Stomach (tissue), 9 donors: ENCODE results near the gene POLR3B. TPM values are rescaled to one million over a fixed set of nuclear protein-coding genes. Genes with fewer than 3 reads are reported as not detected.

Experiments
- DNase-seq, 2 donors: peaks; one replicate each; pipeline versions ENCODE4 v3.0.0 to v3.0.0-alpha.2; 2013 to 2019
- H3K27ac ChIP-seq, 5 donors: fragments of 200-600 bp in 4 of 5; sonication (generic) in 4 of 5; one replicate each; pipeline ENCODE4 v1.5.1; 2013 to 2019; ENCODE audit warnings: mild to moderate bottlenecking in 1 of 5, moderate library complexity in 1 of 5
- H3K27me3 ChIP-seq, 3 donors: fragments of 200-600 bp; sonication (generic); one replicate each; pipeline ENCODE4 v1.5.1; 2017 to 2019; ENCODE audit warnings: mixed run types in 1 of 3
- H3K36me3 ChIP-seq, 4 donors: fragments of 200-600 bp; sonication (generic); 1 replicate in 3 of 4; 2 replicates in 1 of 4; pipeline ENCODE4 v1.5.1; 2016 to 2019
- H3K4me1 ChIP-seq, 4 donors: fragments of 200-600 bp; sonication (generic); one replicate each; pipeline ENCODE4 v1.5.1; 2016 to 2019
- H3K4me3 ChIP-seq, 4 donors: fragments of 200-600 bp; sonication (generic) in 3 of 4; one replicate each; pipeline ENCODE4 v1.5.1; 2016 to 2019; ENCODE audit warnings: mild to moderate bottlenecking in 1 of 4
- H3K9me3 ChIP-seq, 4 donors: fragments of 200-600 bp; sonication (generic); one replicate each; pipeline ENCODE4 v1.5.1; 2016 to 2019
- CTCF ChIP-seq, 7 experiments: fragments of 450-650 bp in 4 of 7; fragments of 200-600 bp in 3 of 7; sonication (generic) in 3 of 7; IDR thresholded peaks; one replicate each; pipeline ENCODE4 v1.5.1; 2016 to 2019; ENCODE audit warnings: antibody characterized with exemption in 7 of 7, control low read depth in 2 of 7, mild to moderate bottlenecking in 1 of 7
- EP300 ChIP-seq: sonication (generic); formaldehyde crosslinking; IDR thresholded peaks from one replicate; pipeline ENCODE4 v1.6.1; 2017; ENCODE audit warnings: antibody characterized with exemption
- POLR2A ChIP-seq, 4 donors: fragments of 450-650 bp; IDR thresholded peaks; one replicate each; pipeline ENCODE4 v1.6.1; 2016; ENCODE audit warnings: antibody characterized with exemption in 4 of 4, control low read depth in 2 of 4, mild to moderate bottlenecking in 1 of 4, moderate library complexity in 1 of 4
- POLR2AphosphoS5 ChIP-seq, 3 donors: sonication (generic); formaldehyde crosslinking; IDR thresholded peaks; one replicate each; pipeline ENCODE4 v1.6.1; 2016; ENCODE audit warnings: antibody characterized with exemption in 3 of 3
- WGBS, 5 donors: extraction: QIAGEN DNeasy Blood & Tissue Kit in 3 of 5; methylation state at CpG; one replicate each; pipeline versions ENCODE4 v1.1.5 to v1.1.7; 2013 to 2018; 5-methylcytosine and 5-hydroxymethylcytosine counted together
- intact Hi-C: fragments of 100-400 bp; cut with DNase I; formaldehyde crosslinking; loops from one replicate; pipeline ENCODE4 v1.15.1; 2023; ENCODE audit warnings: low total_unique reads
- polyA plus RNA-seq, 3 donors: library from polyadenylated mRNA; stranded (reverse); fragments of 200-250 nt; gene quantifications; one replicate each; pipeline ENCODE4 v1.2.3, GENCODE V29; 2013
- total RNA-seq, 5 donors: library from RNA; depleted of rRNA; stranded (reverse); fragments of >200 nt; gene quantifications; one replicate each; pipeline versions ENCODE4 v1.1.0 to v1.2.3, GENCODE V29; 2014 to 2016
- donor health status: healthy with polysubstance abuse.
- donor health status: Bipolar disorder and iron deficiency.
- donor health status: healthy.

Gene POLR3B
- total and polyA plus RNA-seq, 8 donors, result 0.87 to 31.2 (median 5.0) TPM

DNA sequence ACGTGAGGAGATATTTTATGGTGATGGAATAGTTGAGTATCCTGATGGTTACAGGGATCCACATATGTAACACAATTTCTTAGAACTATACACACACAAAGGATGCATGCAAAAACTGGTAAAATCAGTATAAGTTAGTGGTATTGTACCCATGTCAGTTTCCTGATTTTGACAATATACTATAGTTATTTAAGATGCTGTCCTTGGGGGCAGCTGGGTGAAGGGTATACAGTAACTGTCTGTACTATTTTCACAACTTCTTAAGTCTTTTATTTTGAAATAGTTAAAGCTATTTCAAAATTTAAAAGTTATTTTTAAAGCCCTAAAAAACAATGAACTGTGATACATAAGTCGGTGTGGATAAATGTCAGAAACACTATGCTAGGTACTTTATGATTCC lies 24.5 kb upstream of the POLR3B start:
- intact Hi-C loops, result no loop called here
- H3K9me3 ChIP-seq, result no peaks in the 10 kb centered on the region
- peaks cover 5 to 94% (median 83%) of the 10 kb centered on the region in 4 donors for H3K36me3 ChIP-seq
- H3K27me3 ChIP-seq, result no peaks in the 10 kb centered on the region
- peaks cover 0 to 15% (median 6%) of the 10 kb centered on the region in 4 donors for H3K4me1 ChIP-seq
- no peak overlapping the region for H3K27ac ChIP-seq
- no peak for DNase-seq
- 51 to 99% (median 92%) methylated on average over 2 of the region's 2 CpGs for WGBS, 5 donors
- TF ChIP-seq CTCF (IDR thresholded peaks at IDR 0.05) (no peak), POLR2A (IDR thresholded peaks at IDR 0.05) (no peak)
- H3K4me3 ChIP-seq, result no peak overlapping the region

- H3K4me1 ChIP-seq, result peaks cover 0 to 15% (median 6%) of the 10 kb centered on the region in 4 donors
- WGBS, 5 donors, result 84 to 92% (median 90%) methylated on average over 2 of the region's 2 CpGs
- no peaks in the 10 kb centered on the region for H3K27me3 ChIP-seq
- H3K4me3 ChIP-seq, result no peak overlapping the region
- TF ChIP-seq POLR2AphosphoS5 (IDR thresholded peaks at IDR 0.05), result no peak
- no peak for TF ChIP-seq EP300
- no peak for TF ChIP-seq CTCF (IDR thresholded peaks at IDR 0.05)
- no peak for TF ChIP-seq POLR2A (IDR thresholded peaks at IDR 0.05)
- H3K36me3 ChIP-seq, result peaks cover 5 to 94% (median 83%) of the 10 kb centered on the region in 4 donors
- H3K27ac ChIP-seq, result no peak overlapping the region
- intact Hi-C loops, result no loop called here
- DNase-seq, result no peak
- H3K9me3 ChIP-seq, result no peaks in the 10 kb centered on the region
Measured at GRCh38 chr12:106333756-106334155, 23.8 kb upstream of the POLR3B start.

GRCh38 chr12:106341086-106341877 lies 16.3 kb upstream of the POLR3B start:
- TF ChIP-seq EP300 (no peak), POLR2AphosphoS5 (IDR thresholded peaks at IDR 0.05) (no peak), CTCF (IDR thresholded peaks at IDR 0.05) (no peak)
- Histone ChIP-seq H3K27ac (peak overlapping the region in 2 of 5 donors; percentile 73), H3K9me3 (no peaks in the 10 kb centered on the region), H3K36me3 (peaks cover 0 to 82% (median 56%) of the 10 kb centered on the region in 4 donors), H3K4me1 (peaks cover 13 to 30% (median 23%) of the 10 kb centered on the region in 4 donors), H3K4me3 (no peak overlapping the region), H3K27me3 (no peaks in the 10 kb centered on the region)
- no peak for DNase-seq
- intact Hi-C loops, result no loop called here
- WGBS, 5 donors, result 64 to 91% (median 83%) methylated on average over 2 of the region's 2 CpGs

DNA sequence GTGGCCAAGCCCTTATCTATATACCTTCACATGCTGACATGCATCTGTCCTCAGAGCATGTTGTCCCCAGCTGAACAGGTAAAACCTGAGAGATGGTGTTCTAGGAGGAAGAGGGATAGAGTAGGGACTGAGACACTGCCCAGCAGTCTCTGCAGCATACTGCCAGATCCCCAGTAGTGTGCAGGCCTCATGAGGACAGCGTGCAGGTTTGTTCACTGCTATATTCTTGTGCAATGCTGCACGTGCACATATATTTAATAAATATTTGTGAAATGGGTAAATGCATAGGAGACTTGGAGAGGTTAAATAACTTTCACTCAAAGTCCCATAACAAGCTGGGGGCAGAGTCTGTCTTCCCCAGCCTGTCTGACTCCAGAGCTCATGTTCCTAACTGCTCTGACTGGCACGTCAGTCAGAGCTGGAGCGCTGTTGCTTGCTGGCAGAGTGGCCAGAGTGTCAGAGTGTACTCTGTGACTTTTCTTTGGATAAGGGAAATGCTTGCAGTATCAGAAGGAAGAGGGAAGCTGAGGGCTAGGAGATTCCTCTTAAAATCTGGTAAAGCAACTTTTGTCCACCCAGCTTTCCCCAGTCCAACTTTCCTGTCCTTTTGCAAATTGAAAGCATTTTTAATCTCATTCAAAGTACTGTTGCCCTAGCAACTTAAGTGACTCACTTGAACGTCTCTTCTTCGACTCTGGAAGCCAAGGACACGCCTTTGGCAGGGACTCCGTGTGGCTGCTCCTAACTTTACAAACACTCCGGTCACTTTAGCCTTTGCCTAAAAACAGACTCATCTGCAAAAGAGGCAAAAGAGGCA lies 14.9 kb upstream of the POLR3B start:
- H3K27ac ChIP-seq, result peak overlapping the region; percentile 29 to 73 (median 65)

More for the DNA sequence above, 14.9 kb upstream of the POLR3B start:
- Histone ChIP-seq H3K27me3 (no peaks in the 10 kb centered on the region), H3K4me1 (peaks cover 13 to 30% (median 21%) of the 10 kb centered on the region in 4 donors), H3K9me3 (no peaks in the 10 kb centered on the region), H3K4me3 (peak overlapping the region in 2 of 4 donors; percentile 4 to 6), H3K36me3 (peaks cover 0 to 83% (median 57%) of the 10 kb centered on the region in 4 donors)
- peak; percentile 8 to 73 (median 23) for TF ChIP-seq POLR2AphosphoS5 (IDR thresholded peaks at IDR 0.05)
- no peak for TF ChIP-seq EP300
- TF ChIP-seq CTCF (IDR thresholded peaks at IDR 0.05), result no peak
- no peak for TF ChIP-seq POLR2A (IDR thresholded peaks at IDR 0.05)
- DNase-seq, result peak; percentile 49 to 83
- intact Hi-C loops, result no loop called here
- whole genome bisulfite sequencing, 5 donors, result 23 to 28% (median 26%) methylated on average over 9 of the region's 9 CpGs
